Left hindlimb (tissue), 1 donor: Measurements from ENCODE around the gene UBE2C.

Experiments
- DNase-seq: peaks from one replicate; pipeline ENCODE4 v3.0.0-alpha.2; 2018

Gene UBE2C

DNA sequence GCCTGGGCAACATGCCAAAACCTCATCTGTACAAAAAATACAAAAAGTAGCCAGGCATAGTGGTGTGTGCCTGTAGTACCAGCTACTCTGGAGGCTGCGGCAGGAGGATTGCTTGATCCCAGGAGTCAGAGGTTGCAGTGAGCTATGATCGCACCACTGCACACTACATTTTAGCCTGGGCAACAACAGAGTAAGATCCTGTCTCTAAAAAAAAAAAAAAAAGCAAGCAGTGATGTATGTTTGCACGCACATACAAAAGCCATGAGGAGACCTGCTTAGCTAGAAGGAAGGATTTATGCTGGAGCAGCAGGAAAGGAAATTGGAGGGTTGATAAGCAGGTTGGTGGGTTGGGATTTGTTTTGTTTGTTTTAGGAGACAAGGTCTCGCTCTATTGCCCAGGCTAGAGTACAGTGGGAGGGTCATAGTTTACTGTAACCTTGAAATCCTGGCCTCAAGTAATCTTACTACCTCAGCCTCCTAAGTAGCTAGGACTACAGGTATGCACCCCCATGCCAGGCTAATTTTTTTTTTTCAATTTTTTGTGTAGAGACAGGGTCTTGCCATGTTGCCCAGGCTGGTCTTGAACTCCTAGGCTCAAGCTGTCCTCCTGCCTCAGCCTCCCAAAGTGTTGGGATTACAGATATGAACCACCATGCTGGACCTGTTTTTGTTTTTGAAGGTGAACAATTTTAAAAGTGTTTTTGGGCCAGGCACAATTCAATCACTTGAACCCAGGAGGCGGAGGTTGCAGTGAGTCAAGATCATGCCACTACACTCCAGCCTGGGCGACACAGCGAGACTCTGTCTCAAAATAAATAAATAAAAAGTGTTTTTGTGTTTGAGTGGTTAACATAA, 49.0 kb downstream of the UBE2C start:
- no peak for DNase-seq

DNA sequence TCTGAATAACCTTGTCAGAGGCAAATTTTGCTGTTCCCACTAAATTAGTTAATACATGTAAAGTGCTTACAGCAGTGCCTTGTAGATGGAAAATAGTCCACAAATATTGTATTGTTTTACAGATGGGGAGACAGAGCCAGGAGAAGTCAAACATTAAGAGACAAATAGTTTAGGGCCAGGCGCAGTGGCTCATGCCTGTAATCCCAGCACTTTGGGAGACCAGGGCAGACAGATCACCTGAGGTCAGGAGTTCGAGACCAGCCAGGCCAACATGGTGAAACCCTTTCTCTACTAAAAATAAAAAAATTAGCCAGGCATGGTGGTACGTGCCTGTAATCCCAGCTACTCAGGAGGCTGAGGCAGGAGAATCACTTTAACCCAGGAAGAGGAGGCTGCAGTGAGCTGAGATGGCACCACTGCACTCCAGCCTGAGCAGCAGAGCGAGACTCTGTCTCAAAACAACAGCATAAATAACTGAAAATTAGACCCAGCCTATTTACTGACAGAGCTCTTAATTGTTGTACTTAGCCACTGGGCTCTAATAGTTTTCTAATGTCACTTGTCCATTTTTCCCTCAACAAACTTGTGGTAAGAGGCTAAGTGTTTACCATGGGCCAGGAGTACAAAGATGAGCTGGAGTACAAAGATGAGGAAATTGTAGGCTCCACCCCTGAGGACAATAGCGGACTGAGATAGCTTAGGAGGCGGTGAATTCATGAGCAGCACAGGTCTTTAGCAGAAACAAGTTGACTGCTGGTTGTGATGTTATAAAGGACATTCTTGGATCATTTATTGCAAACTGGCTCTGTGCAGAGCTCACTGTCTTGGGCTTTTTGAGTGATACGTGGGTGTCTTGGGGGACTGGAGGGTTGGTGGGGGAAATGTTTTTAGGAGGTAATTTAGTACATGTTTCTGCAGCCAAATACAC, 51.4 kb downstream of the UBE2C start:
- no peak for DNase-seq

DNA sequence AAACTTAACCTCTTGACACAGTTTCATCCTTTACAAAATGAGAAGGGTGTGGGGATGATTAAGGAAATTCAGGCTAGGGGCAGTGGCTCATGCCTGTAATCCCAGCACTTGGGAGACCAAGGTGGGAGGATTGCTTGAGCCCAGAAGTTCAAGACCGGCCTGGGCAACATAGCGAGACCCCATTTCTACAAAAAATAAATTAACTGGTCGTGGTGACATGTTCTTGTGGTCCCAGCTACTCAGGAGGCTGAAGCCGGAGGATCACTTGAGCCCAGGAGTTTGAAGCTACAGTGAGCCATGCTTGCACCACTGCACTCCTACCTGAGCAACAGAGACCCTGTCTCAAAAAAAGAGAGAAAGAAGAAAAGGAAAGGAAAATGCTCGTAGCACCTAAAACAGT, 54.0 kb downstream of the UBE2C start:
- DNase-seq = no peak
